Adrenal gland (tissue), 12 donors: ENCODE results near the gene FAM241A. TPM values are rescaled to one million over a fixed set of nuclear protein-coding genes. Genes with fewer than 3 reads are reported as not detected.
A peak's percentile ranks its signal among the peaks of the same experiment; 100 is the strongest.

Experiments
- DNase-seq, 7 donors: peaks; one replicate each; pipeline ENCODE4 v3.0.0-alpha.2; 2019 to 2020
- H3K27ac ChIP-seq, 5 donors: fragments of 200-600 bp; sonication (generic) in 4 of 5; 1 replicate in 3 of 5; 2 replicates in 2 of 5; pipeline versions ENCODE4 v1.5.1 to v1.8.0; 2016 to 2020; ENCODE audit warnings: mild to moderate bottlenecking in 1 of 5
- H3K27me3 ChIP-seq: fragments of 200-600 bp; 2 replicates; pipeline ENCODE4 v1.8.0; 2021
- H3K36me3 ChIP-seq, 2 donors: fragments of 200-600 bp; replicated peaks in 1 of 2; 1 replicate in 1 of 2; 2 replicates in 1 of 2; pipeline versions ENCODE4 v1.5.1 to v1.8.0; 2018 to 2022
- H3K4me1 ChIP-seq, 2 donors: fragments of 200-600 bp; replicated peaks in 1 of 2; 1 replicate in 1 of 2; 2 replicates in 1 of 2; pipeline versions ENCODE4 v1.5.1 to v1.8.0; 2018 to 2021
- H3K4me3 ChIP-seq, 4 donors: fragments of 200-600 bp; sonication (generic) in 3 of 4; one replicate each; pipeline ENCODE4 v1.5.1; 2016 to 2018
- H3K9me3 ChIP-seq, 3 donors: fragments of 200-600 bp; sonication (generic) in 1 of 3; replicated peaks in 1 of 3; 1 replicate in 2 of 3; 2 replicates in 1 of 3; pipeline versions ENCODE4 v1.5.1 to v1.8.0; 2016 to 2021
- POLR2A ChIP-seq, 2 donors: fragments of 450-650 bp; IDR thresholded peaks; one replicate each; pipeline ENCODE4 v1.6.1; 2017; ENCODE audit warnings: antibody characterized with exemption in 2 of 2, mild to moderate bottlenecking in 2 of 2, moderate library complexity in 1 of 2
- WGBS, 4 donors: extraction: QIAGEN DNeasy Blood & Tissue Kit in 2 of 4; methylation state at CpG; one replicate each; pipeline versions ENCODE4 v1.1.5 to v1.1.7; 2013 to 2017; 5-methylcytosine and 5-hydroxymethylcytosine counted together
- intact Hi-C, 2 donors: fragments of 100-400 bp; cut with DNase I; formaldehyde crosslinking; loops; one replicate each; pipeline versions ENCODE4 v1.14.1 to v1.15.0; 2022 to 2023
- polyA plus RNA-seq, 3 donors: library from polyadenylated mRNA; stranded (reverse); fragments of 200-250 nt in 2 of 3; fragments of 350-450 nt in 1 of 3; fragmentation: Illumina TruSeq in 1 of 3; extraction: RNeasy Lipid Tissue Mini Kit (QIAGEN cat#74804) in 1 of 3; gene quantifications; one replicate each; pipeline ENCODE4 v1.2.3, GENCODE V29; 2013 to 2014
- total RNA-seq, 9 donors: library from RNA; depleted of rRNA in 4 of 9; stranded (reverse); fragments of >200 nt in 4 of 9; fragments of 120-200 nt in 1 of 9; fragmentation: NEBNext Ultra II Directional in 1 of 9; extraction: Animal tissue kit (Norgen Biotek cat#: 25700) in 1 of 9; gene quantifications; one replicate each; pipeline versions ENCODE4 v1.1.0 to v1.2.4, GENCODE V29; 2013 to 2023
- TF ChIP-seq, protein P1 (sequence below), 6 experiments: fragments of 450-650 bp in 4 of 6; fragments of 200-600 bp in 2 of 6; sonication (generic) in 1 of 6; IDR thresholded peaks; 1 replicate in 5 of 6; 2 replicates in 1 of 6; pipeline versions ENCODE4 v1.5.1 to v1.8.0; 2016 to 2021; ENCODE audit warnings: antibody characterized with exemption in 6 of 6, mild to moderate bottlenecking in 2 of 6, moderate library complexity in 1 of 6
- donor health status: healthy with polysubstance abuse.
- donor health status: Bipolar disorder and iron deficiency.
- donor health status: DM: yes; HTN: yes; CAD: no.
- donor health status: DM: no; HTN: no; CAD: no.
- donor health status: DM: no; HTN: no; CAD: no.
- donor health status: DM: yes; HTN: yes; CAD: no.

Gene FAM241A
- total and polyA plus RNA-seq, 12 donors, result 0.55 to 4.6 (median 2.8) TPM

DNA sequence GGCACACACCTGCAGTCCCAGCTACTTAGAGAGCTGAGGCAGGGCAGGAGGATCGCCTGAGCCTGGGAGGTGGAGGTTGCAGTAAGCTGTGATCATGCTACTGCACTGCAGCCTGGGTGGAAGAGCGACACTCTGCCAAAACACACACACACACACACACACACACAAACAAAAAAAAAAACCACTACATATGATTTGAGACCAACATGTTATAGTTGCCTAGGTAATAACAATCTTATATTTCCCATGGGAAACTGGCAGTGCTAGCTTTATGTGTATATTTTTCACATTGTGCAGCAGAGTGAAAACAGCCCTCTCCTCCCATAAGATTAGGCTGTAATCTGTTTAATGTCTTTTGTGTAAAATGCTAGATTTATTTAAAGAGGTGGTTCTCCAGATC lies 3.1 kb upstream of the FAM241A start:
- no peaks in the 10 kb centered on the region for H3K36me3 ChIP-seq
- TF ChIP-seq, protein P1, sequence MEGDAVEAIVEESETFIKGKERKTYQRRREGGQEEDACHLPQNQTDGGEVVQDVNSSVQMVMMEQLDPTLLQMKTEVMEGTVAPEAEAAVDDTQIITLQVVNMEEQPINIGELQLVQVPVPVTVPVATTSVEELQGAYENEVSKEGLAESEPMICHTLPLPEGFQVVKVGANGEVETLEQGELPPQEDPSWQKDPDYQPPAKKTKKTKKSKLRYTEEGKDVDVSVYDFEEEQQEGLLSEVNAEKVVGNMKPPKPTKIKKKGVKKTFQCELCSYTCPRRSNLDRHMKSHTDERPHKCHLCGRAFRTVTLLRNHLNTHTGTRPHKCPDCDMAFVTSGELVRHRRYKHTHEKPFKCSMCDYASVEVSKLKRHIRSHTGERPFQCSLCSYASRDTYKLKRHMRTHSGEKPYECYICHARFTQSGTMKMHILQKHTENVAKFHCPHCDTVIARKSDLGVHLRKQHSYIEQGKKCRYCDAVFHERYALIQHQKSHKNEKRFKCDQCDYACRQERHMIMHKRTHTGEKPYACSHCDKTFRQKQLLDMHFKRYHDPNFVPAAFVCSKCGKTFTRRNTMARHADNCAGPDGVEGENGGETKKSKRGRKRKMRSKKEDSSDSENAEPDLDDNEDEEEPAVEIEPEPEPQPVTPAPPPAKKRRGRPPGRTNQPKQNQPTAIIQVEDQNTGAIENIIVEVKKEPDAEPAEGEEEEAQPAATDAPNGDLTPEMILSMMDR (IDR thresholded peaks at IDR 0.05), result no peak
- no peak for TF ChIP-seq POLR2A (IDR thresholded peaks at IDR 0.05)
- no peak overlapping the region for H3K4me3 ChIP-seq
- no peaks in the 10 kb centered on the region for H3K9me3 ChIP-seq
- WGBS, 4 donors, result 85 to 100% (median 88%) methylated on average over 2 of the region's 2 CpGs
- H3K27me3 ChIP-seq, result no peaks in the 10 kb centered on the region
- H3K27ac ChIP-seq, result no peak overlapping the region
- intact Hi-C loops, result loop anchor here in 1 of 2 donors (10.0 kb wide), 1 partner anchor 93 kb away; the partner anchor contains the start of gene AP1AR
- DNase-seq, result no peak
- peaks cover 3 to 12% of the 10 kb centered on the region in 2 donors for H3K4me1 ChIP-seq

DNA sequence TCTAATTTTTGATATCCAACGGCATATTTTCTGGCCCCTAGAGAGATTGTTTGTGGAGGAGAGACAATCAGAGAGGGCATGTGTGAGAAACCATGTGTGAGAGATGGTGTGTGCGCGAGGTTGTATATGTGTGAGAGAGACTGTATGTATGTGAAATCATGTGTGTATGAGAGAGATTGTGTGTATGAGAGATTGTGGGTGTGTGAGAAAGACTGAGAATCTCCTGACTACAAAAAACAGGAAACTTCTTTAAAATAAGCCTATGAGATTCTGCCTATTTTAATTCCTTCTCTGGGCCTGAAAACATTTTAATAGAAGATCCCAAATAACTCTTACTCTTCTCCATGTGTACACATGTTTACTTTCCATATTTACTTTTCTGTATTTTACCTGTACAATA lies 1.5 kb upstream of the FAM241A start:
- Histone ChIP-seq H3K9me3 (no peaks in the 10 kb centered on the region), H3K27ac (no peak overlapping the region), H3K4me3 (no peak overlapping the region), H3K4me1 (peaks cover 3 to 24% of the 10 kb centered on the region in 2 donors), H3K36me3 (no peaks in the 10 kb centered on the region), H3K27me3 (no peaks in the 10 kb centered on the region)
- intact Hi-C loops, result loop anchor here in 1 of 2 donors (10.0 kb wide), 1 partner anchor 91 kb away; the partner anchor contains the start of gene AP1AR
- TF ChIP-seq, protein P1 (IDR thresholded peaks at IDR 0.05), result no peak
- no peak for TF ChIP-seq POLR2A (IDR thresholded peaks at IDR 0.05)
- 95 to 98% (median 96%) methylated on average over 3 of the region's 3 CpGs for WGBS, 4 donors
- no peak for DNase-seq

DNA sequence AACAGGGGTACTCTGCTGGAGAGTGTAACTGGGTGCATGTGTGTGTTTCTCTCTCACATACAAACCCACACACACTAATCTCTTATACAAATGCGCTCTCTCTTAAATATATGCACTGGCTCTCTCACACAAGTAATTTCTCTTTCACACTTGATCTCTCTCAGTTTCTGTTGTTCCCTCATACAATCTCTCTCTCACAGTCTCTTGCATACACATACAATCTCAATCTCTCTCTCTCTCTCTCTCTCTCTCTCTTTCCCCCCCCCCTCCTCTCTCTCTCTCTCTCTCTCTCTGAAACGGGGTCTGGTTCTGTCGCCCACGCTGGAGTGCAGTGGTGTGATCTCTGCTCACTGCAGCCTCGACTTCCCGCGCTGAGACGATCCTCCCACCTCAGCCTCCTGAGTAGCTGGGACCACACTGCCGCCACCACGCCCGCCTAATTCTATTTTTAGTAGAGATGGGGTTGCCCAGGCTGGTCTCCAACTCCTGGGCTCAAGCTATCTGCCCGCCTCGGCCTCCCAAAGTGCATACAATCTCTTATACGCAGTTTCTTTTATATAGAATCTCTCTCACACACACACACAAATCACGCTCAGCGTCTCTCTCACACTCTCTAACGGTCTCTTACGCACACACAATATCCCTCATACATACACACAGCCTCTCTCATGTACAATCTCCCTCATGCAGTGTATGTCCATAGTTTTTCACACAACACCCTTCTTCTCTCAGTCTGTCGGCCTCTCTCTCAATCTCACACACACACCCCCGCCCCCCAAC lies 518 bp upstream of the FAM241A start:
- H3K27me3 ChIP-seq, result no peaks in the 10 kb centered on the region
- TF ChIP-seq, protein P1 (IDR thresholded peaks at IDR 0.05), result no peak
- WGBS, 4 donors, result 53 to 61% (median 56%) methylated on average over 20 of the region's 20 CpGs
- H3K9me3 ChIP-seq, result no peaks in the 10 kb centered on the region
- peaks cover 3 to 25% of the 10 kb centered on the region in 2 donors for H3K4me1 ChIP-seq
- H3K4me3 ChIP-seq, result peak overlapping the region in 2 of 4 donors; percentile 76 to 92
- peak overlapping the region in 4 of 5 donors; percentile 46 to 87 (median 85) for H3K27ac ChIP-seq
- H3K36me3 ChIP-seq, result no peaks in the 10 kb centered on the region
- intact Hi-C loops, result loop anchor here in 1 of 2 donors (10.0 kb wide), 1 partner anchor 90 kb away; the partner anchor contains the start of gene AP1AR
- peak in 4 of 7 donors; percentile 10 to 53 (median 18) for DNase-seq

GRCh38 chr4:112145790-112146501 lies 692 bp downstream of the FAM241A start:
- TF ChIP-seq POLR2A (IDR thresholded peaks at IDR 0.05), result no peak
- TF ChIP-seq, protein P1 (IDR thresholded peaks at IDR 0.05), result peak in 5 of 6 experiments; percentile 13 to 47 (median 17)
- H3K36me3 ChIP-seq, result no peaks in the 10 kb centered on the region
- no peaks in the 10 kb centered on the region for H3K9me3 ChIP-seq
- H3K4me3 ChIP-seq, result peak overlapping the region; percentile 39 to 95 (median 84)
- WGBS, 4 donors, result 0 to 2% (median 1%) methylated on average over 16 to 53 of the region's 53 CpGs
- peaks cover 0 to 29% of the 10 kb centered on the region in 2 donors for H3K4me1 ChIP-seq
- peak; percentile 41 to 72 (median 44) for DNase-seq
- H3K27ac ChIP-seq, result peak overlapping the region in 4 of 5 donors; percentile 46 to 87 (median 85)
- no peaks in the 10 kb centered on the region for H3K27me3 ChIP-seq
- intact Hi-C loops, result loop anchor here in 1 of 2 donors (10.0 kb wide), 1 partner anchor 89 kb away; the partner anchor contains the start of gene AP1AR
